ENCODE data around the gene KRTAP1-4. TPM values are rescaled to one million over a fixed set of nuclear protein-coding genes. Genes with fewer than 3 reads are reported as not detected.

The KRTAP1-4 gene
- total and polyA plus RNA-seq, 2 of the 8 experiments (the other 6 are each of a cell fraction or from before 2014, with no cell fraction given) = not detected

DNA sequence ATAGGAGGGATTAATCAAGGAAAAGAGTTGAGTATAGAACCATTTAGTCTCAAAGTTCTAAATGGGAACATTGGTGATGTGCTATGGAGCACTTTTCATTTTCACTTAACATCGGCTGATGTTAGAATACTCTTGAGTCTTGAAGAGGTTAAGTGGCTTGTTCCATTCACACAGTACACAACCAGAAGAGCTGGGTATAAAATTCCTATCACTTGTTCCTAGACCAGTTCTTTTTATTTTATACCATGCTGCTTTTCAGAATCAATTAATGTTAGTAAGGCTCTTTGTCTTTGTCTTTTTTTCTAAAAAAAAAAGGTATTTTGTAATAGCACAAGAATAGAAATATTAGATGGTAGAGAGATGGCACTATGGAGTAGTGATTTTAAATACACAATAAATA is 13.0 kb upstream of the KRTAP1-4 start (continued):
- TF ChIP-seq, protein P1, sequence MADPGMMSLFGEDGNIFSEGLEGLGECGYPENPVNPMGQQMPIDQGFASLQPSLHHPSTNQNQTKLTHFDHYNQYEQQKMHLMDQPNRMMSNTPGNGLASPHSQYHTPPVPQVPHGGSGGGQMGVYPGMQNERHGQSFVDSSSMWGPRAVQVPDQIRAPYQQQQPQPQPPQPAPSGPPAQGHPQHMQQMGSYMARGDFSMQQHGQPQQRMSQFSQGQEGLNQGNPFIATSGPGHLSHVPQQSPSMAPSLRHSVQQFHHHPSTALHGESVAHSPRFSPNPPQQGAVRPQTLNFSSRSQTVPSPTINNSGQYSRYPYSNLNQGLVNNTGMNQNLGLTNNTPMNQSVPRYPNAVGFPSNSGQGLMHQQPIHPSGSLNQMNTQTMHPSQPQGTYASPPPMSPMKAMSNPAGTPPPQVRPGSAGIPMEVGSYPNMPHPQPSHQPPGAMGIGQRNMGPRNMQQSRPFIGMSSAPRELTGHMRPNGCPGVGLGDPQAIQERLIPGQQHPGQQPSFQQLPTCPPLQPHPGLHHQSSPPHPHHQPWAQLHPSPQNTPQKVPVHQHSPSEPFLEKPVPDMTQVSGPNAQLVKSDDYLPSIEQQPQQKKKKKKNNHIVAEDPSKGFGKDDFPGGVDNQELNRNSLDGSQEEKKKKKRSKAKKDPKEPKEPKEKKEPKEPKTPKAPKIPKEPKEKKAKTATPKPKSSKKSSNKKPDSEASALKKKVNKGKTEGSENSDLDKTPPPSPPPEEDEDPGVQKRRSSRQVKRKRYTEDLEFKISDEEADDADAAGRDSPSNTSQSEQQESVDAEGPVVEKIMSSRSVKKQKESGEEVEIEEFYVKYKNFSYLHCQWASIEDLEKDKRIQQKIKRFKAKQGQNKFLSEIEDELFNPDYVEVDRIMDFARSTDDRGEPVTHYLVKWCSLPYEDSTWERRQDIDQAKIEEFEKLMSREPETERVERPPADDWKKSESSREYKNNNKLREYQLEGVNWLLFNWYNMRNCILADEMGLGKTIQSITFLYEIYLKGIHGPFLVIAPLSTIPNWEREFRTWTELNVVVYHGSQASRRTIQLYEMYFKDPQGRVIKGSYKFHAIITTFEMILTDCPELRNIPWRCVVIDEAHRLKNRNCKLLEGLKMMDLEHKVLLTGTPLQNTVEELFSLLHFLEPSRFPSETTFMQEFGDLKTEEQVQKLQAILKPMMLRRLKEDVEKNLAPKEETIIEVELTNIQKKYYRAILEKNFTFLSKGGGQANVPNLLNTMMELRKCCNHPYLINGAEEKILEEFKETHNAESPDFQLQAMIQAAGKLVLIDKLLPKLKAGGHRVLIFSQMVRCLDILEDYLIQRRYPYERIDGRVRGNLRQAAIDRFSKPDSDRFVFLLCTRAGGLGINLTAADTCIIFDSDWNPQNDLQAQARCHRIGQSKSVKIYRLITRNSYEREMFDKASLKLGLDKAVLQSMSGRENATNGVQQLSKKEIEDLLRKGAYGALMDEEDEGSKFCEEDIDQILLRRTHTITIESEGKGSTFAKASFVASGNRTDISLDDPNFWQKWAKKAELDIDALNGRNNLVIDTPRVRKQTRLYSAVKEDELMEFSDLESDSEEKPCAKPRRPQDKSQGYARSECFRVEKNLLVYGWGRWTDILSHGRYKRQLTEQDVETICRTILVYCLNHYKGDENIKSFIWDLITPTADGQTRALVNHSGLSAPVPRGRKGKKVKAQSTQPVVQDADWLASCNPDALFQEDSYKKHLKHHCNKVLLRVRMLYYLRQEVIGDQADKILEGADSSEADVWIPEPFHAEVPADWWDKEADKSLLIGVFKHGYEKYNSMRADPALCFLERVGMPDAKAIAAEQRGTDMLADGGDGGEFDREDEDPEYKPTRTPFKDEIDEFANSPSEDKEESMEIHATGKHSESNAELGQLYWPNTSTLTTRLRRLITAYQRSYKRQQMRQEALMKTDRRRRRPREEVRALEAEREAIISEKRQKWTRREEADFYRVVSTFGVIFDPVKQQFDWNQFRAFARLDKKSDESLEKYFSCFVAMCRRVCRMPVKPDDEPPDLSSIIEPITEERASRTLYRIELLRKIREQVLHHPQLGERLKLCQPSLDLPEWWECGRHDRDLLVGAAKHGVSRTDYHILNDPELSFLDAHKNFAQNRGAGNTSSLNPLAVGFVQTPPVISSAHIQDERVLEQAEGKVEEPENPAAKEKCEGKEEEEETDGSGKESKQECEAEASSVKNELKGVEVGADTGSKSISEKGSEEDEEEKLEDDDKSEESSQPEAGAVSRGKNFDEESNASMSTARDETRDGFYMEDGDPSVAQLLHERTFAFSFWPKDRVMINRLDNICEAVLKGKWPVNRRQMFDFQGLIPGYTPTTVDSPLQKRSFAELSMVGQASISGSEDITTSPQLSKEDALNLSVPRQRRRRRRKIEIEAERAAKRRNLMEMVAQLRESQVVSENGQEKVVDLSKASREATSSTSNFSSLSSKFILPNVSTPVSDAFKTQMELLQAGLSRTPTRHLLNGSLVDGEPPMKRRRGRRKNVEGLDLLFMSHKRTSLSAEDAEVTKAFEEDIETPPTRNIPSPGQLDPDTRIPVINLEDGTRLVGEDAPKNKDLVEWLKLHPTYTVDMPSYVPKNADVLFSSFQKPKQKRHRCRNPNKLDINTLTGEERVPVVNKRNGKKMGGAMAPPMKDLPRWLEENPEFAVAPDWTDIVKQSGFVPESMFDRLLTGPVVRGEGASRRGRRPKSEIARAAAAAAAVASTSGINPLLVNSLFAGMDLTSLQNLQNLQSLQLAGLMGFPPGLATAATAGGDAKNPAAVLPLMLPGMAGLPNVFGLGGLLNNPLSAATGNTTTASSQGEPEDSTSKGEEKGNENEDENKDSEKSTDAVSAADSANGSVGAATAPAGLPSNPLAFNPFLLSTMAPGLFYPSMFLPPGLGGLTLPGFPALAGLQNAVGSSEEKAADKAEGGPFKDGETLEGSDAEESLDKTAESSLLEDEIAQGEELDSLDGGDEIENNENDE (IDR thresholded peaks at IDR 0.05; ENCODE audit: insufficient replicate concordance, low read length) = no peak
- TF ChIP-seq SP1 (IDR thresholded peaks at IDR 0.05; ENCODE audit: low read depth, low read length) = no peak
- TF ChIP-seq TAF1 (IDR thresholded peaks at IDR 0.05; ENCODE audit: low read depth, low read length) = no peak
- no peak for TF ChIP-seq YY1 (IDR thresholded peaks at IDR 0.05; ENCODE audit: low read depth, low read length)
- no peak for TF ChIP-seq BRCA1 (IDR thresholded peaks at IDR 0.05; ENCODE audit: low read depth, low read length)
- no peak for TF ChIP-seq FOSL1 (IDR thresholded peaks at IDR 0.05; ENCODE audit: insufficient read depth, low read depth, low read length)

Measured in H1 (cell line).